IPS-15b (cell line): ENCODE measurements around the gene DCXR.

Experiments
- H3K27me3 ChIP-seq: one replicate; pipeline ENCODE4 v1.6.1; 2013; ENCODE audit warnings: low read length; ENCODE audit not compliant: control insufficient read depth, insufficient read depth
- H3K36me3 ChIP-seq: one replicate; pipeline ENCODE4 v1.6.1; 2013; ENCODE audit warnings: low read length; ENCODE audit not compliant: control insufficient read depth, insufficient read depth
- H3K4me1 ChIP-seq: one replicate; pipeline ENCODE4 v1.6.1; 2013; ENCODE audit warnings: mild to moderate bottlenecking, low read length; ENCODE audit not compliant: control insufficient read depth, insufficient read depth
- H3K4me3 ChIP-seq: one replicate; pipeline ENCODE4 v1.5.1; 2013; ENCODE audit warnings: low read depth, low read length
- H3K9ac ChIP-seq: one replicate; pipeline ENCODE4 v1.6.1; 2013; ENCODE audit warnings: low read depth, mild to moderate bottlenecking, low read length
- H3K9me3 ChIP-seq: one replicate; pipeline ENCODE4 v1.6.1; 2013; ENCODE audit warnings: mild to moderate bottlenecking, low read length; ENCODE audit not compliant: control insufficient read depth, insufficient read depth

DCXR gene

GRCh38 chr17:82037092-82037888, at the start of gene DCXR:
TSS of gene DCXR (minus strand) at chr17:82037697. CDS start at chr17:82037682, 15 bp downstream.
- peak within 1 kb of the TSS; percentile 76 for H3K4me3 ChIP-seq
- no peaks in the 10 kb centered on the region for H3K36me3 ChIP-seq
- peak within 1 kb of the TSS; percentile 54 for H3K9ac ChIP-seq
- no peaks in the 10 kb centered on the region for H3K4me1 ChIP-seq
- peaks cover 4% of the 10 kb centered on the region for H3K27me3 ChIP-seq
- H3K9me3 ChIP-seq: no peaks in the 10 kb centered on the region

- Histone ChIP-seq H3K9me3 (no peaks in the 10 kb centered on the region), H3K36me3 (peaks cover 93% of the 10 kb centered on the region), H3K27me3 (no peaks in the 10 kb centered on the region), H3K4me3 (no peak overlapping the region), H3K4me1 (no peaks in the 10 kb centered on the region), H3K9ac (no peak overlapping the region)
Observed at GRCh38 chr17:82085931-82086764, 48.7 kb upstream of the DCXR start.

GRCh38 chr17:82085031-82085861, 47.7 kb upstream of the DCXR start:
- H3K9ac ChIP-seq: no peak overlapping the region
- no peak overlapping the region for H3K4me3 ChIP-seq
- H3K27me3 ChIP-seq: no peaks in the 10 kb centered on the region
- no peaks in the 10 kb centered on the region for H3K9me3 ChIP-seq
- H3K4me1 ChIP-seq: no peaks in the 10 kb centered on the region
- peaks cover 93% of the 10 kb centered on the region for H3K36me3 ChIP-seq

- Histone ChIP-seq H3K9me3 (no peaks in the 10 kb centered on the region), H3K27me3 (no peaks in the 10 kb centered on the region), H3K36me3 (peaks cover 93% of the 10 kb centered on the region), H3K9ac (no peak overlapping the region), H3K4me3 (no peak overlapping the region), H3K4me1 (no peaks in the 10 kb centered on the region)
Observed at GRCh38 chr17:82084373-82085030, 47.0 kb upstream of the DCXR start.

- Histone ChIP-seq H3K4me1 (no peaks in the 10 kb centered on the region), H3K4me3 (no peak overlapping the region), H3K27me3 (no peaks in the 10 kb centered on the region), H3K9me3 (no peaks in the 10 kb centered on the region), H3K36me3 (peaks cover 93% of the 10 kb centered on the region), H3K9ac (no peak overlapping the region)
Observed at GRCh38 chr17:82083533-82084359, 46.2 kb upstream of the DCXR start.

GRCh38 chr17:82083009-82083408, 45.5 kb upstream of the DCXR start:
- Histone ChIP-seq H3K4me1 (no peaks in the 10 kb centered on the region), H3K4me3 (no peak overlapping the region), H3K9me3 (no peaks in the 10 kb centered on the region), H3K36me3 (peaks cover 88% of the 10 kb centered on the region), H3K27me3 (no peaks in the 10 kb centered on the region), H3K9ac (no peak overlapping the region)

- H3K27me3 ChIP-seq: no peaks in the 10 kb centered on the region
- H3K9ac ChIP-seq: no peak overlapping the region
- H3K36me3 ChIP-seq: peaks cover 88% of the 10 kb centered on the region
- no peaks in the 10 kb centered on the region for H3K4me1 ChIP-seq
- no peaks in the 10 kb centered on the region for H3K9me3 ChIP-seq
- no peak overlapping the region for H3K4me3 ChIP-seq
Observed at GRCh38 chr17:82082456-82082855, 45.0 kb upstream of the DCXR start.

GRCh38 chr17:82081966-82082365, 44.5 kb upstream of the DCXR start:
- H3K4me1 ChIP-seq: no peaks in the 10 kb centered on the region
- H3K36me3 ChIP-seq: peaks cover 83% of the 10 kb centered on the region
- H3K27me3 ChIP-seq: no peaks in the 10 kb centered on the region
- no peak overlapping the region for H3K9ac ChIP-seq
- H3K4me3 ChIP-seq: no peak overlapping the region
- H3K9me3 ChIP-seq: no peaks in the 10 kb centered on the region

- Histone ChIP-seq H3K9ac (no peak overlapping the region), H3K9me3 (no peaks in the 10 kb centered on the region), H3K27me3 (no peaks in the 10 kb centered on the region), H3K4me3 (no peak overlapping the region), H3K36me3 (peaks cover 79% of the 10 kb centered on the region), H3K4me1 (no peaks in the 10 kb centered on the region)
Observed at GRCh38 chr17:82081546-82081945, 44.0 kb upstream of the DCXR start.

GRCh38 chr17:82080789-82081464, 43.4 kb upstream of the DCXR start:
- H3K4me1 ChIP-seq: no peaks in the 10 kb centered on the region
- no peaks in the 10 kb centered on the region for H3K9me3 ChIP-seq
- peaks cover 73% of the 10 kb centered on the region for H3K36me3 ChIP-seq
- no peak overlapping the region for H3K4me3 ChIP-seq
- no peak overlapping the region for H3K9ac ChIP-seq
- no peaks in the 10 kb centered on the region for H3K27me3 ChIP-seq
